Activated naive CD8-positive, alpha-beta T cell (primary cell): ENCODE measurements around the gene ANKRD36B.
"Not testable (repeated sequence)": the region's sequence is repeated elsewhere in the genome, so short reads cannot be mapped to it uniquely, and the experiment has no call there.

ENCODE experiments used
- H3K27ac Mint-ChIP-seq: one replicate; pipeline ENCODE4 v1.8.0; 2021; ENCODE audit warnings: mixed read lengths
- H3K27me3 Mint-ChIP-seq: one replicate; pipeline ENCODE4 v1.8.0; 2021; ENCODE audit warnings: mixed read lengths
- H3K36me3 Mint-ChIP-seq: one replicate; pipeline ENCODE4 v1.8.0; 2021; ENCODE audit warnings: mixed read lengths
- H3K4me1 Mint-ChIP-seq: one replicate; pipeline ENCODE4 v1.8.0; 2021; ENCODE audit warnings: low read depth, mixed read lengths
- H3K4me3 Mint-ChIP-seq: one replicate; pipeline ENCODE4 v1.8.0; 2021; ENCODE audit warnings: mild to moderate bottlenecking, mixed read lengths
- H3K9me3 Mint-ChIP-seq: one replicate; pipeline ENCODE4 v1.8.0; 2021; ENCODE audit warnings: low read depth, mixed read lengths

The ANKRD36B gene

GRCh38 chr2:97590515-97591394 lies 1.1 kb upstream of the ANKRD36B start:
- Mint-ChIP-seq H3K27ac (peak overlapping the region; percentile 73), H3K4me3 (peak overlapping the region; percentile 85)
- not testable (repeated sequence) for H3K9me3 Mint-ChIP-seq, H3K4me1 Mint-ChIP-seq, H3K27me3 Mint-ChIP-seq, H3K36me3 Mint-ChIP-seq

GRCh38 chr2:97589257-97589597 lies 450 bp downstream of the ANKRD36B start:
- not testable (repeated sequence) for H3K9me3 Mint-ChIP-seq, H3K4me1 Mint-ChIP-seq, H3K27me3 Mint-ChIP-seq, H3K36me3 Mint-ChIP-seq
- peak overlapping the region; percentile 96 for H3K27ac Mint-ChIP-seq
- peak overlapping the region; percentile 95 for H3K4me3 Mint-ChIP-seq

GRCh38 chr2:97565674-97566073 lies 24.0 kb downstream of the ANKRD36B start:
- H3K9me3 Mint-ChIP-seq, H3K4me1 Mint-ChIP-seq, H3K4me3 Mint-ChIP-seq, H3K36me3 Mint-ChIP-seq, H3K27ac Mint-ChIP-seq, H3K27me3 Mint-ChIP-seq: not testable (repeated sequence)

- not testable (repeated sequence) for H3K4me1 Mint-ChIP-seq, H3K4me3 Mint-ChIP-seq
- H3K36me3 Mint-ChIP-seq = peaks cover 23% of the 10 kb centered on the region
Observed at GRCh38 chr2:97552406-97552805, 37.3 kb downstream of the ANKRD36B start.

GRCh38 chr2:97550498-97550897 lies 39.2 kb downstream of the ANKRD36B start:
- not testable (repeated sequence) for H3K27me3 Mint-ChIP-seq, H3K4me3 Mint-ChIP-seq, H3K27ac Mint-ChIP-seq, H3K9me3 Mint-ChIP-seq, H3K4me1 Mint-ChIP-seq
- H3K36me3 Mint-ChIP-seq = peaks cover 25% of the 10 kb centered on the region

More at GRCh38 chr2:97552406-97552805, 37.3 kb downstream of the ANKRD36B start:
- H3K27me3 Mint-ChIP-seq, H3K27ac Mint-ChIP-seq, H3K9me3 Mint-ChIP-seq: not testable (repeated sequence)

- not testable (repeated sequence) for H3K9me3 Mint-ChIP-seq, H3K27ac Mint-ChIP-seq, H3K27me3 Mint-ChIP-seq, H3K4me1 Mint-ChIP-seq, H3K4me3 Mint-ChIP-seq
- H3K36me3 Mint-ChIP-seq = peaks cover 22% of the 10 kb centered on the region
Observed at GRCh38 chr2:97549058-97549457, 40.6 kb downstream of the ANKRD36B start.

GRCh38 chr2:97548536-97548935 lies 41.1 kb downstream of the ANKRD36B start:
- not testable (repeated sequence) for H3K27ac Mint-ChIP-seq, H3K4me3 Mint-ChIP-seq, H3K27me3 Mint-ChIP-seq, H3K9me3 Mint-ChIP-seq, H3K4me1 Mint-ChIP-seq
- peaks cover 22% of the 10 kb centered on the region for H3K36me3 Mint-ChIP-seq

GRCh38 chr2:97546711-97547110 lies 43.0 kb downstream of the ANKRD36B start:
- Mint-ChIP-seq H3K4me1 (no peaks in the 10 kb centered on the region), H3K4me3 (no peak overlapping the region), H3K9me3 (no peaks in the 10 kb centered on the region), H3K36me3 (peaks cover 16% of the 10 kb centered on the region), H3K27me3 (no peaks in the 10 kb centered on the region), H3K27ac (no peak overlapping the region)

- peaks cover 12% of the 10 kb centered on the region for H3K36me3 Mint-ChIP-seq
- H3K27ac Mint-ChIP-seq, H3K9me3 Mint-ChIP-seq, H3K27me3 Mint-ChIP-seq, H3K4me3 Mint-ChIP-seq, H3K4me1 Mint-ChIP-seq: not testable (repeated sequence)
Observed at GRCh38 chr2:97544911-97545310, 44.8 kb downstream of the ANKRD36B start.

- H3K27ac Mint-ChIP-seq, H3K27me3 Mint-ChIP-seq, H3K4me3 Mint-ChIP-seq, H3K4me1 Mint-ChIP-seq, H3K9me3 Mint-ChIP-seq, H3K36me3 Mint-ChIP-seq: not testable (repeated sequence)
Observed at GRCh38 chr2:97525904-97526303, 63.8 kb downstream of the ANKRD36B start.

GRCh38 chr2:97523816-97524215 lies 65.9 kb downstream of the ANKRD36B start:
- H3K27ac Mint-ChIP-seq, H3K9me3 Mint-ChIP-seq, H3K27me3 Mint-ChIP-seq, H3K36me3 Mint-ChIP-seq, H3K4me1 Mint-ChIP-seq, H3K4me3 Mint-ChIP-seq: not testable (repeated sequence)

- not testable (repeated sequence) for H3K4me3 Mint-ChIP-seq, H3K27me3 Mint-ChIP-seq
Observed at GRCh38 chr2:97522916-97523555, 66.6 kb downstream of the ANKRD36B start.

GRCh38 chr2:97495651-97496050 lies 94.0 kb downstream of the ANKRD36B start:
- not testable (repeated sequence) for H3K27me3 Mint-ChIP-seq, H3K27ac Mint-ChIP-seq, H3K36me3 Mint-ChIP-seq, H3K9me3 Mint-ChIP-seq, H3K4me1 Mint-ChIP-seq, H3K4me3 Mint-ChIP-seq

More at GRCh38 chr2:97522916-97523555, 66.6 kb downstream of the ANKRD36B start:
- not testable (repeated sequence) for H3K9me3 Mint-ChIP-seq, H3K27ac Mint-ChIP-seq, H3K36me3 Mint-ChIP-seq, H3K4me1 Mint-ChIP-seq

- H3K36me3 Mint-ChIP-seq, H3K27ac Mint-ChIP-seq, H3K4me3 Mint-ChIP-seq, H3K4me1 Mint-ChIP-seq, H3K27me3 Mint-ChIP-seq, H3K9me3 Mint-ChIP-seq: not testable (repeated sequence)
Observed at GRCh38 chr2:97490141-97490540, 99.5 kb downstream of the ANKRD36B start.
